Kasumi-1 (cell line): Measurements from ENCODE around the gene PSME4.
"Not testable (repeated sequence)": the region's sequence is repeated elsewhere in the genome, so short reads cannot be mapped to it uniquely, and the experiment has no call there.

Experiments
- DNase-seq, 2 experiments: peaks; one replicate each; lab custom pipeline; 2025; lab: John Stamatoyannopoulos, UW

PSME4 gene

DNA sequence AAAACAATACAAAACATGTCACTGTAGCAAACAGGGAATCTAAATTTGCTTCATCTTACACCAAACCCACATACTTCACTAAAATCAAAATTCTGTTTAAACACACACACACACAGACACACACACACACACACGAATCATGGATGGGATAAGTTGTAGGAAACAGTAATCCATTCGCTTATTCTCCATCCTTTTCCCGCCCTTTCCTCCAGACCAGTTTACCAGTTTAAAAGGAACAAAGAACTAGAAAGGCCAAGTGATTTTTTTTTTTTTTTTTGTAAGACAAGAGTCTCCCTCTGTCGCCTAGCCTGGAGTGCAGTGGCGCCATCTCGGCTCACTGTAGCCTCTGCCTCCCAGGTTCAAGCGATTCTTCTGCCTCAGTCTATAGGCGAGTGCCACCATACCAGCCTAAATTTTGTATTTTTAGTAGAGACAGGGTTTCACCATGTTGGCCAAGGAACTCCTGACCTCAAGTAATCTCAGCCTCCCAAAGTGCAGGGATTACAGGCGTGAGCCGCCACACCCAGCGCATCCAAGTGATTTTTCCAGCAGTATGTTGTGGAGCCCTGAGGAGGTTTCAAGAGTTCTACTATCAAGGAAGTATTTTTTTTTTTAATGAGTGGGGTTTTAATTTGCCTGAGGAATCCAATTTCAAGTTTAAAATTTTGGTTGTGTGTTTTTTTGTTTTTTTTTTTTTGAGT, 5.7 kb downstream of the PSME4 start:
- no peak for DNase-seq

- DNase-seq, result no peak
Measured at GRCh38 chr2:53964257-53964952, 6.4 kb downstream of the PSME4 start.

GRCh38 chr2:53961478-53962216, 9.1 kb downstream of the PSME4 start:
- DNase-seq, result not testable (repeated sequence)

DNA sequence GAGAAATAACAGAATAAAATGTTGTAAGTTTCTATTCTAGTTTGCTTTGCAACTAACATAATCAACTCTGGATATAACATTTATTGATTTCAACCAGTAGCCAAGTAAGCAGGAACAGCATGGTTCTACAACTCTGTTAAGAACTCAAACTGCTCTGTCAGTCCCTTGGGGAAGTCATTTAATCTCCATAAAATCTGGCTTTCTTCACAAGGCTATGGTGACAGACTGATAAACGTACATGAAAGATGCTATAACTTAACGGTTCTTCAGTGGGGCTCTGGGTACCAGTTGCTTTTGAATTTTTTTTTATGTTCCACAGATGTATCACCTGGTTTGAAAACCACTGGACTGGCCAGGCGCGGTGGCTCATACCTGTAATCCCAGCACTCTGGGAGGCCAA, 10.3 kb downstream of the PSME4 start:
- DNase-seq, result no peak

GRCh38 chr2:53958443-53958842, 12.3 kb downstream of the PSME4 start:
- DNase-seq, result no peak

DNA sequence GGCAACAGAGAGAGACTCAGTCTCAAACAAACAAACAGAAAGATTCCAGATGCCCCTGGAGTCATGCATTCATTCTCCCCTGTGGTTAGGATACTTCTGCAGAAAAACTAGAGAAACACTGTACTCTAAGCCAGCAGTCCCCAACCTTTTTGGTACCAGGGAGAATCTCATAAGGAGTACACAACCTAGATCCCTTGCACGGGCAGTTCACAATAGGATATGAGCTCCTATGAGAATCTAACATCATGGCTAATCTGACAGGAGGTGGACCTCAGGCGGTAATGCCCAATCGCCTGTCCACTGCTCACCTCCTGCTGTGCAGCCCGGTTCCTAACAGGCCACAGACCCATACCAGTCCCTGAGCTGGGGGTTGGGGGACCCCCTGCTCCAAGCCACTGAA, 18.3 kb downstream of the PSME4 start:
- no peak for DNase-seq

- DNase-seq, result no peak
Measured at GRCh38 chr2:53949457-53949856, 21.3 kb downstream of the PSME4 start.

DNA sequence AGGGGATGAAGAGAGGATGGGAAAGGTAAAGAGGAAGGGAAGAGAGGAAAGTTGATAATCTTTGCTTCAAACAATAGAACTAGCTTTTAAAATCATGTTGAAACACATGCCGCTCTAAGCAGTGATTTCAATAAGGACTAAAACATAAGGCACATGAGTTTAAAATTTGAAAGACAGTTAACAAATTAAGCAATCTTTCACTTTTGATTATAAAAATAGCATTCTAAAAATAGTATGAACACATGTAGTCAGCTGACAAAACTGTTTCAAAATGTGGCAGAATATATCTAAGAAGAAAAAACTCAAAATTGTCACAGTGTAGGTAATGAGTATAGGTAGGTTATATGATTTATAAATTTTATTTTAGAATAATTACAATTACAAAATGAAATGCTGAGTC, 25.3 kb downstream of the PSME4 start:
- DNase-seq, result no peak

DNA sequence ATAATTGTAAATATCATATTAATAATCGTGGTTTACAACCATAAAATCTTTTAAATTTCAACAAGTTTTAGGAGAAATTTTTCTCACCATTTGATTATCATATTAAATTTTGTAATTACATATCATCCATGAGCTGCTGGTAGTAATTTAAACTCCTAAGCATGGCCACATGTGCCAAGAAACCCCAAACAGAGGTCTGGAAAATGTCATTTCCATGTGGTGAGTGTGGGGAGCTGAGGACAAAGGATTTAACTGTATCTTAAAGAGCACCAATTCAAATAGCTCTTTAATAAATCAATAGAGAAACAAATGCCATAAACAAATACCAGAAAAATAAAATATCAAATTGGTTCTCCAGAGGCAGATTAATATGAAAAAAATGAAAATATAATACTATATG, 26.3 kb downstream of the PSME4 start:
- no peak for DNase-seq

DNA sequence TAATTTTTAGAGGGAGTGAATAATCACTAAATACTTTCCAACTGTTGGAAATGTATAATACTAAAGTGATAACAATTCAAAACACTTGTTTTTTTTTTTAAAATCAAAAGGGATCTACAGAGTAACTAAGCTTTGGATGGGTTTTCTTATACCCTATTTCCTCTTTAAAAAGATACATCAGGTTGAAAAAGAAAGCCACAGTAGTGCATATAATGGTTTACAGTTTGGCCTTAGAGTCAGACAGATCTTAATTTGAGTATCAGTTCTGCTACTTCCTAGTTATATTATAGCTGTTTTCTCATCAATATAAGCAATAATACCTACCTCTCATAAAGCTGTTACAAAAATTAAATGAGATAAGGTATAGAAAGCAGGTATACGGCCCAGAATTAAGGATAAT, 28.5 kb downstream of the PSME4 start:
- DNase-seq, result no peak

- no peak for DNase-seq
Measured at GRCh38 chr2:53941749-53942148, 29.0 kb downstream of the PSME4 start.

- no peak for DNase-seq
Measured at GRCh38 chr2:53939656-53940055, 31.1 kb downstream of the PSME4 start.

DNA sequence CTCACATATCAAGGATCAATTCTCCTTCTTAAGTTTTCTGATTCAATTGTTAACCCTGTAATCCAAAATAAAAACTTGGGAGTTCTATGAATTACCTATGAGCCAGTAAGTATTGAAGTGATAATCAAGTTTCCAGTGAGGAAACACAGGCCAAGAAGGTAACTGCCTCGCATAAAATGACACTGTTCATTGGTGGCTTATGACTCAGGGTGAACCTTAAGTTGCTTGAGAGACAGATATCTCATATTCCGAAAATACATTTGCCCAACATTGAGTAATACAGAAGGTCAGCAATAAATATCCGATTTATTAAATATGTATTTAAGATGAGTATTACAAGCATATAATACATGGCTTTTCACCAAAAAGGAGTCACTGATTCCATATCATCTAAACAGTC, 31.9 kb downstream of the PSME4 start:
- no peak for DNase-seq

DNA sequence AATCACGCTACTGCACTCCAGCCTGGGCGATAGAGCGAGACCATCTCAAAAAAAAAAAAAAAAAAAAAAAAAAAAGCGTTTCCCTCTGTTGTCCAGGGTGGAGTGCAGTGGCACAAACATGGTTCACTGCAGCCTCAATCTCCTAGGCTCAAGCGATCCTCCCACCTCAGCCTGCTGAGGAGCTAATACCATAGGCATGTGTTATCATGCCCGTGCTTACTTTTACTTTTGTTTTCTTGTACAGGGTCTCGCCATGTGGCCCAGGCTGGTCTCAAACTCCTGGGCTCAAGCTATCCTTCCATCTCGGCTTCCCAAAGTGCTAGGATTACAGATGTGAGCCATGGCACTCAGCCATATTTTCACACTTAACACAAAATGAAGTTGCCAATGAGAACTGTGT, 37.5 kb downstream of the PSME4 start:
- no peak for DNase-seq

DNA sequence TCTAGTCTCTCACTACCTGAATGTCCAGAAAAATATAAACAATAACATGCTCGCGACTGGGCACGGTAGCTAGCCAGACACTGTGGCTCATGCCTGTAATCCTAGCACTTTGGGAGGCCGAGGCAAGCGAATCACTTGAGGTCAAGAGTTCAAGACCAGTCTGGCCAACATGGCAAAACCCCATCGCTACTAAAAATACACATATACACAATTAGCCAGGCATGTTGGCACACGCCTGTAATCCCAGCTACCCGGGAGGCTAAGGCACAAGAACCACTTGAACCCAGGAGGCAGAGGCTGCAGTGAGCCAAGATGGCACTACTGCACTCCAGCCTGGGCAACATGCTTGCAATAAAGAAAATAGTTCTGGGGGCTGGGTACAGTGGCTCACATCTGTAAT, 44.5 kb downstream of the PSME4 start:
- DNase-seq, result not testable (repeated sequence)

DNA sequence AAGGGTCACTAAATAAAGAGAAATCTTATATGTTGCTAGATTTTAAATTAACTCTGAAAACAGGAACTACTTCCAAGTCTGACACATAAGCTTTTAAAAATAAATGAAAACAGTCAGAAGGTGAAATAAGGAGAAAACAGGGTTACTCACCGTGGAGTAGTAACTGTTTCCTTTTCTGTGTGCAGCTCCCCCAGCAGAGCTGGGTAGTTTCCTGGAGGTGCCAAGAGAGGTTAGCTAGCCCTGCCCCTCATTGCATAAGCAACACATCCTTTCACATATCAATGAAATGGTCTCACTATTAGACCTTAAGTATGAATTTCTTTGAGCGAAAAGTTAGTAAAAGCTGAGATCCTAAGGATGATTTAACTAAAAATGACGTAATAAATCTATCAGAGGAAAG, 57.1 kb downstream of the PSME4 start:
- peak; percentile 64 to 67 for DNase-seq

GRCh38 chr2:53911434-53912189, 59.2 kb downstream of the PSME4 start:
- DNase-seq, result no peak

- no peak for DNase-seq
Measured at GRCh38 chr2:53907582-53907981, 63.2 kb downstream of the PSME4 start.

GRCh38 chr2:53905396-53905795, 65.4 kb downstream of the PSME4 start:
- no peak for DNase-seq

DNA sequence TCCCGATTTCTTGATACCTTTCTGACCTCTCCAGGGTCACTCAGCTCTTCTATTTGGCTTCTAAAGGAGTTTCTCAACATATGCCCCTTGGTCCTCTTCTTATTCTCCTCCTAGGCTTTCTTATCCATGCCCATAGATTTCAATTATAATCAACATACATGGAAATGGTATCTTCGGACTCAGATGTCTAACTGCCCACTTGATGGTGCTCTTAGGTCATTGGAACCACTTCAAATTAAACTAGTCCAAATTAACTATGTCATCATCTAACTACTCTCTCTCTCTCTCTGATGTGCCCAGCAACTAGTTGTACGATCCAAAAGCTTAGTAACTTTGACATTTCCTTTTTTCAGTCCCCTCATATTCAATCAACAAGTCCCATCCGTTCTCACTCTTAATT, 67.8 kb downstream of the PSME4 start:
- DNase-seq, result no peak

DNA sequence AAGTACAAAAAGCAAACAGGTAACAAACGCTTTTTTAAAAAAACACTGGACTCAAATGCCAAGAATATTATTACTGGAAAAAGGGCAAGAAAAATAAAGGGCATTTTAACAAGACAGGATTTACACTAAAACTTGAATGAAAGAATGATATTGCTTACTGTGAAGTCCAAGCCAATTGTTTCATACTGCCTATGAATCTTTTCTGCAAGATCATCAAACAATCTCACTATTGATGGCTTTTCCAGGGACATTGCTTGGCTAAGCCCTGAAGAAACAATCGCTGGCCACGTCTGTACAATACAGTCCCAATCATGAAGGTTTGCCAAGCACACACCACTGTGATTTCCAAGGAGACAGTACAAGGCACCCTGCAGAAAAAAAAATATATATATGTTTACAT, 69.6 kb downstream of the PSME4 start:
- DNase-seq, result no peak

DNA sequence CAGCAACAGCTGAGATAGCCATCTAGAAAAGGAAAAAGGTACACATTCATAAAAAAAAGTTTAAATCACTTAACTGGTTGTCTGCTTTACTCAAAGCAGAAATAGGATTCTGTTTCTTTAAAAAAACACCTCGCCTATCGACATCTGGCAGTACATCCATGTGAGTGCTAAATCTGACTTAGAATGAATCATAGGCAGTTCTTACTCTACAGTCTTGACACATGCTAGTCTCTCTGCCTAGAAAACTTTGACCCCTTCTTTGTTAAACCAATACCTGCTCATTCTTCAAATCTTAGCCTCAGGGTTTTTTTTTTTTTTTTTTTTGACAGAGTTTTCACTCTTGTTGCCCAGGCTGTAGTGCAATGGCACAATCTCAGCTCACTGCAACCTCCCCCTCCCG, 73.9 kb downstream of the PSME4 start:
- DNase-seq, result no peak
